Activated naive CD8-positive, alpha-beta T cell treated with anti-CD3 and anti-CD28 coated beads, Interleukin-2, amount 10 ng/mL, durations not matched to agents 7 days and 5 days (primary cell): ENCODE data around the gene ZKSCAN1. TPM values are rescaled to one million over a fixed set of nuclear protein-coding genes. Genes with fewer than 3 reads are reported as not detected.
"Not testable (repeated sequence)": the region's sequence is repeated elsewhere in the genome, so short reads cannot be mapped to it uniquely, and the experiment has no call there.

Source experiments
- ATAC-seq: fragments of 150-1000 bp; cut with Tn5 transposase; one replicate; pipeline ENCODE4 v1.10.0; 2021; ENCODE audit warnings: low read depth, moderate library complexity
- POLR2A ChIA-PET: fragments of 350-600 bp; sonication (Branson Sonifier 250); formaldehyde crosslinking; loops from one replicate; lab custom pipeline; 2021; ENCODE audit warnings: antibody characterized with exemption; lab: Charles Lee
- DNase-seq: peaks from one replicate; pipeline ENCODE4 v3.0.0; 2021
- H3K27ac Mint-ChIP-seq: one replicate; pipeline ENCODE4 v1.8.0; 2022; ENCODE audit warnings: mild to moderate bottlenecking, mixed read lengths
- H3K27me3 Mint-ChIP-seq: one replicate; pipeline ENCODE4 v1.8.0; 2022; ENCODE audit warnings: mild to moderate bottlenecking, moderate library complexity, mixed read lengths
- H3K36me3 Mint-ChIP-seq: one replicate; pipeline ENCODE4 v1.8.0; 2021; ENCODE audit warnings: mild to moderate bottlenecking, mixed read lengths
- H3K4me1 Mint-ChIP-seq: one replicate; pipeline ENCODE4 v1.8.0; 2021; ENCODE audit warnings: mixed read lengths
- H3K4me3 Mint-ChIP-seq: one replicate; pipeline ENCODE4 v1.8.0; 2022; ENCODE audit warnings: mild to moderate bottlenecking, moderate library complexity, mixed read lengths
- H3K9me3 Mint-ChIP-seq: one replicate; pipeline ENCODE4 v1.8.0; 2021; ENCODE audit warnings: mixed read lengths
- total RNA-seq, 2 experiments: library from RNA; stranded (reverse); gene quantifications; one replicate each; pipeline ENCODE4 v1.2.3, GENCODE V29; 2021

ZKSCAN1 gene
- total RNA-seq, 2 experiments from 2014 or later = 85.5 to 88.8 TPM

DNA sequence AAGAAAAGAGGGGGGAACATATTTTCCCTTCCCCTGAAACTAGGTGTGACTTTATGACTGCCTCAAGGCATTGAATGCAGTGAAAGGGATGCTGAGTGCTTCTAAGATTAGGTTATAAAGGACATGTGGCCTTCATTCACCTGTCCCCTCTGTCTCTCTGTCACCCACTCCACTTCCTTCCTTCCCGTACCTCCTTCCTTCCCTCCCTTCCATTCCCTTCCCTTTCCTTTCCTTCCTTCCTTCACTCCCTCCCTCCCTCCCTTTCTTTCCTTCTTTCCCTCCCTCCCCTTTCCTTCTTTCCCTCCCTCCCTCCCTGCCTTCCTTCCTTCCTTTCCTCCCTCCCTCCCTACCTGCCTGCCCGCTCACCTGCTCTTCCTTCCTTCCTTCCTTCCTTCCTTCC, 4.5 kb upstream of the ZKSCAN1 start:
- ATAC-seq (no peak), DNase-seq (no peak)
- Mint-ChIP-seq H3K9me3 (no peaks in the 10 kb centered on the region), H3K4me1 (peaks cover 11% of the 10 kb centered on the region), H3K4me3 (no peak overlapping the region), H3K27ac (no peak overlapping the region), H3K36me3 (no peaks in the 10 kb centered on the region), H3K27me3 (peaks cover 3% of the 10 kb centered on the region)
- POLR2A ChIA-PET = no interaction called here

DNA sequence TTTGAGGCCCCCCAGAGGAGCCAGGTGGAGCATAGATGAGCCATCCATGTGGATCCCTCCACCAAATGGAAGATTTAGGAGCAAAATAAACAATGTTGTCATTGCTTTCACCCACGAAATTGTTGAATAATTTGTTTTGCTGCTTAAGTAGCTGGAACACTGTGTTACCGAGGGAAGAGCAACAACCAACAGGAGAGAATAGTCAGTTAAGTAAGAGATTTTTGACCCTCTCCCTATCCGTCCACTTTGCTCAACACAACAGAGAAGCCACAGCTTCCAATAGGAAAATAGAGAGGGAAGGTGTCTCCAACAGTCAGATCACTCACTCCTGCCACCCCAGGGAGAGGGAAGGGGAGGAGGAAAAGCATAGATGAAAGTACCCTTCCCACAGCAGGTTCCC, 3.9 kb upstream of the ZKSCAN1 start:
- peaks cover 3% of the 10 kb centered on the region for H3K27me3 Mint-ChIP-seq
- DNase-seq = no peak
- no peaks in the 10 kb centered on the region for H3K9me3 Mint-ChIP-seq
- H3K4me3 Mint-ChIP-seq = no peak overlapping the region
- no peak for ATAC-seq
- H3K4me1 Mint-ChIP-seq = peaks cover 17% of the 10 kb centered on the region
- POLR2A ChIA-PET = interaction anchor here (1.0 to 1.2 kb wide), 2 partner anchors 11 to 115 kb away, joined by 3 read pairs; partner anchors contain the start of gene MBLAC1
- no peaks in the 10 kb centered on the region for H3K36me3 Mint-ChIP-seq
- H3K27ac Mint-ChIP-seq = no peak overlapping the region

DNA sequence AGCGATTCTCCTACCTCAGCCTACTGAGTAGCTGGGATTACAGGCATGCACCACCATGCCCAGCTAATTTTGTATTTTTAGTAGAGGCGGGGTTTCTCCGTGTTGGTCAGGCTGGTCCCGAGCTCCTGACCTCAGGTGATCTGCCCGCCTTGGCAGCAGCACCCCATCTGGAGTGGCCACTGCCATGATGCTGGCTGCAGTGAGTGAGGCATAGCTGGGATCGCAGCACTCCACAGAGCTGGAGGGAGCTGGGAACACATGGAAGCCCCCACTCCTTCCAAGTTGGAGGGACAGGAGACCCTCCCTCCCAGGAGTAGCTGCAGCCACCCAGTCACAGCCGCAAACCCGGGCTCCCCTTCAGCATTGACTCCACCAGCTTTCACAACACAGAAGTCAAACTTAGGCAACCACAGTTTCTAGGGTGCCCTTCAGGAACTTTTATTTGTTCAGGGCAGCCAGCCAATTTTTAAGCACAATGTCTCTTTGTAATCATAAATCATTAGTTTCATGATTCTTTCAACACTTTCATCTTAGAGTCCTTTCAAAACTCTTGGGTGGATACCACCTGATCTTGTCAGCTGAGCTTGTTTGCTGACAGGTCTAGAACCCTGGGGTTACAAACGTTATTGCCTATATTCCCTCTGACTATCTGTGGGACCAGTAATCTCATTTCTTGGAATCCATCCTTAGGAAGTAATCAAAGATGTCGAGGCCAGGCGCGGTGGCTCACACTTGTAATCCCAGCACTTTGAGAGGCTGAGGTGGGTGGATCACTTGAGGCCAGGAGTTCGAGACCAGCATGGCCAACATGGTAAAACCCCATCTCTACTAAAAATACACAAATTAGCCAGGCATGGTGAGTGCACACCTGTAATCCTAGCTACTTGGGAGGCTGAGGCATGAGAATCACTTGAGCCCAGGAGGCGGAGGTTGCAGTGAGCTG, 2.7 kb upstream of the ZKSCAN1 start:
- not testable (repeated sequence) for ATAC-seq, H3K9me3 Mint-ChIP-seq, H3K36me3 Mint-ChIP-seq, H3K27me3 Mint-ChIP-seq, H3K4me3 Mint-ChIP-seq, DNase-seq
- Mint-ChIP-seq H3K4me1 (peaks cover 21% of the 10 kb centered on the region), H3K27ac (peak overlapping the region; percentile 72)
- POLR2A ChIA-PET = interaction anchor here (0.9 to 2.2 kb wide), 5 partner anchors 12 to 114 kb away, joined by 3 to 5 read pairs (median 3); partner anchors contain the start of genes AP4M1, MBLAC1 and MCM7

DNA sequence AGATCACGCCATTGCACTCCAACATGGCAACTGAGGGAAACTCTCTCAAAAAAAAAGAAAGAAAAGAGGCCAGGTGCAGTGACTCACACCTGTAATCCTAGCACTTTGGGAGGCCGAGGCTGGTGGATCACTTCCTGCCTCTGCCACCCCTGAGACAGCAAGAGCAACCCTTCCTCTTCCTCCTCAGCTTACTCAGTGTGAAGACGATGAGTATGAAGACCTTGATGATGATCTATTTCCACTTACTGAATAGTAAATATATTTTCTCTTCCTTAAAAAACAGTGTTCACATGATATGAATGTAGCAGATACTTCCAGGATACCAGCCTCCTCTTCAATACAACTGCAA, 2.1 kb upstream of the ZKSCAN1 start:
- no peak overlapping the region for H3K4me3 Mint-ChIP-seq
- H3K4me1 Mint-ChIP-seq = peaks cover 24% of the 10 kb centered on the region
- H3K27ac Mint-ChIP-seq = peak overlapping the region; percentile 72
- peak; percentile 16 for ATAC-seq
- H3K9me3 Mint-ChIP-seq = no peaks in the 10 kb centered on the region
- H3K36me3 Mint-ChIP-seq = peaks cover 2% of the 10 kb centered on the region
- DNase-seq = no peak
- POLR2A ChIA-PET = interaction anchor here (0.9 to 2.2 kb wide), 3 partner anchors 15 to 88 kb away, joined by 3 to 5 read pairs (median 4); partner anchors contain the start of genes AP4M1 and MCM7
- no peaks in the 10 kb centered on the region for H3K27me3 Mint-ChIP-seq

DNA sequence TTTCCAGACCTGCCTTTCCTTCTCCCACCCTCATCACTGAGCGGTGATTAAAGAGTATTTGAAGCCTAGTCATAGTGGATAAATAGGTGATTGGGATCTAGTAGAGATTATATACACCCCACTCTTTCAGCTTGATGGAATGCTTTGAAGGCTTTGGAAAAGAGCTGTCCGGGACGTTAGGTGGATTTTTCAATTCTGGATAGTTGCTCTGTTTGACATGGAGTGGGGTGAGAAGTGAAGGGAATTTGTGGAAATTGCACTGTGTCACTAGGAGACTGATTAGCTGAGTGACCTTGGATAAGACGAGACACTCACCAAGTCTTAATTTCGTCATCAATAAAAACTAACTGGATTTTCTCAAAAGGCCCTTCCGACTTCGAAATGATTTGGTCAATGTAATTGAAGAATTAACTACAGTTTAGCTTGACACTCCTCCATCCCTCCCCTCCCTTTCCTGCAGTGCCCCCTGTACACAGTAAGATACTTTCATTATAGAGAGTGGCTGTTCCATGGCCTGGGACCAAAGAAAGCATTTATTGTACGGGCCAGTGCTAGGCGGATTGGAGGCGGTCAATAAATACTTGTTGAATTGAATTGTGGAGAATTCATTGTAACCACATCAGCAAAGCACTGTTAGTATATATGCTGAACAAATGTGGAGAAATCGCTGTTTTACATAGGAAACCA, 962 bp downstream of the ZKSCAN1 start:
- H3K4me1 Mint-ChIP-seq = peaks cover 31% of the 10 kb centered on the region
- ATAC-seq = no peak

DNA sequence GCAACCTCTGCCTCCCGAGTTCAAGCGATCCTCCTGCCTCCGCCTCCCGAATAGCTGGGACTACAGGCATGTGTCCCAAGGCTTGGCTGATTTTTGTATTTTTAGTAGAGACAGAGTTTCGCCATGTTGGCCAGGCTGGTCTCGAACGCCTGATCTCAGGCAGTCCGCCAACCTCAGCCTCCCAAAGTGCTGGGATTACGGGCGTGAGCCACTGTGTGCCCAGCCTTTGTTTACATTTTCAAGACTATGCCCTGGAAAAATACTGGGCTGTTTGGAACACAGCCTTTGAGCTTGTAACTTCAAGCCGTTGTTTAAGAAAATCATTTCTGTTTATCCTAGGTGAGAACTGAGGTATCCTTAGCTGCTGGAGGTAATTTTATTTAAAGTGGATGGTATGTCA, 1.9 kb downstream of the ZKSCAN1 start:
- H3K27ac Mint-ChIP-seq = no peak overlapping the region
- no peaks in the 10 kb centered on the region for H3K9me3 Mint-ChIP-seq
- peaks cover 31% of the 10 kb centered on the region for H3K4me1 Mint-ChIP-seq
- H3K27me3 Mint-ChIP-seq = no peaks in the 10 kb centered on the region
- peaks cover 4% of the 10 kb centered on the region for H3K36me3 Mint-ChIP-seq
- H3K4me3 Mint-ChIP-seq = no peak overlapping the region
- ATAC-seq = no peak
- DNase-seq = no peak
- POLR2A ChIA-PET = interaction anchor here (2.8 kb wide), 1 partner anchor 20 kb away, joined by 22 read pairs; no protein-coding TSS in a partner anchor

More for the DNA sequence above, 962 bp downstream of the ZKSCAN1 start:
- no peaks in the 10 kb centered on the region for H3K9me3 Mint-ChIP-seq
- H3K27me3 Mint-ChIP-seq = no peaks in the 10 kb centered on the region
- peaks cover 4% of the 10 kb centered on the region for H3K36me3 Mint-ChIP-seq
- H3K4me3 Mint-ChIP-seq = peak overlapping the region; percentile 95
- POLR2A ChIA-PET = interaction anchor here (0.7 to 2.9 kb wide), 7 partner anchors 13 to 97 kb away, joined by 4 to 22 read pairs (median 6); partner anchors contain the start of genes TRIM4, ZNF3 and ZSCAN21
- DNase-seq = no peak
- H3K27ac Mint-ChIP-seq = peak overlapping the region; percentile 93

DNA sequence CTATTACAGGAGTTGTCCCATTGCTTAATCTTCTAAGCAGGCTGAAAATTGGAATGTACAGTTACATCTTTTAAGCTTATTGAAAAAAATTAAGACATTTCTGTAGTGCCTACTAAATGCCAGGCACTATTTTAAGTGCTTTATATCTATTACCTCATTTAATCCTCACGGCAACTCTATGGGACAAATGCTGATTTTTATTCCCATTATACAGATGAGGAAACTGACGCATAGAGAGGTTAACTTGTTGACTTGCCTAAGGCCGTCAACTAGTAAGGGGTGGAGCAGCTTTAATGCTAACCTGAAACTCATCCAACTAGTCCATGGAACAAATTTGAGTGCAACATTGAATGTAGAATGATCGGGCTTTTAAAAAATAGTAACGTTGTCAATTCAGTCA, 2.5 kb downstream of the ZKSCAN1 start:
- no peaks in the 10 kb centered on the region for H3K9me3 Mint-ChIP-seq
- H3K36me3 Mint-ChIP-seq = peaks cover 4% of the 10 kb centered on the region
- peak overlapping the region; percentile 42 for H3K27ac Mint-ChIP-seq
- no peak overlapping the region for H3K4me3 Mint-ChIP-seq
- POLR2A ChIA-PET = no interaction called here
- peaks cover 30% of the 10 kb centered on the region for H3K4me1 Mint-ChIP-seq
- ATAC-seq (no peak), DNase-seq (no peak)
- no peaks in the 10 kb centered on the region for H3K27me3 Mint-ChIP-seq

DNA sequence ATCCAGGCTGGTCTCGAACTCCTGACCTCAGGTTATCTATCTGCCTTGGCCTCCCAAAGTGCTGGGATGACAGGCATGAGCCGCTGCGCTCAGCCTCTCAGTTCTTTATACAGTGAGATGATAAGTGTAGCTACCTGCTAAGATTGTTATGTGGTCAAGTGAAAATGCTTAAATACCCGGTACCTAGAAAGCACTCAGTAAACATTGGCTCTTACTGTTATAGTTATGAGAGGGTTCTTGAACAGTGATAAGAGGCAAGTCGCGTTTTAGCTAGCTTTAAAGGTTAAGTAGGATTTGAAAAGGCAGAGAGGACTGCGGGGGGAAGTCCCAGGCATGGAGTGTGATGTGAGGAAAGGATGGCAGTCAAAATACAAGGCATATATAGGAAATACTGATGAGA, 4.5 kb downstream of the ZKSCAN1 start:
- Mint-ChIP-seq H3K27me3 (no peaks in the 10 kb centered on the region), H3K4me1 (peaks cover 24% of the 10 kb centered on the region), H3K36me3 (peaks cover 18% of the 10 kb centered on the region), H3K4me3 (no peak overlapping the region), H3K9me3 (no peaks in the 10 kb centered on the region), H3K27ac (peak overlapping the region; percentile 15)
- ATAC-seq (no peak), DNase-seq (no peak)
- POLR2A ChIA-PET = no interaction called here

DNA sequence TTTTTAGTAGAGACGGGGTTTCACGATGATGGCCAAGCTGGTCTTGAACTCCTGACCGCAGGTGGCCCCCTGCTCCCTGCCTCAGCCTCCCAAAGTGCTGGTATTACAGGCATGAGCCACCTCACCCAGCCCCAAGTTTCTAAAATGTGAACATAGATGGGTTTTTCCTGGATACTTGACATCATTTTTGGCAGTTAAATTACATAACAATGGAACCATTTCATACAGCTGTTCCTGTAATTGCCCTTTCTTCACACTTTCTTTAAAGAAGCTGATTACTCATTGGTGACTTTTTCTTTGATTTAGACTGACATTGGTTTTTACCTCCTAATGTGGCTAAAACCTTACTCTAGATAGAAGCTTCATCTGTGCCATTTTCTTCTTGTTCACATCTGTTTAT, 5.9 kb downstream of the ZKSCAN1 start:
- no peaks in the 10 kb centered on the region for H3K9me3 Mint-ChIP-seq
- DNase-seq (no peak), ATAC-seq (no peak)
- H3K27ac Mint-ChIP-seq = no peak overlapping the region
- no peaks in the 10 kb centered on the region for H3K27me3 Mint-ChIP-seq
- peaks cover 23% of the 10 kb centered on the region for H3K36me3 Mint-ChIP-seq
- H3K4me3 Mint-ChIP-seq = no peak overlapping the region
- peaks cover 17% of the 10 kb centered on the region for H3K4me1 Mint-ChIP-seq
- POLR2A ChIA-PET = no interaction called here

DNA sequence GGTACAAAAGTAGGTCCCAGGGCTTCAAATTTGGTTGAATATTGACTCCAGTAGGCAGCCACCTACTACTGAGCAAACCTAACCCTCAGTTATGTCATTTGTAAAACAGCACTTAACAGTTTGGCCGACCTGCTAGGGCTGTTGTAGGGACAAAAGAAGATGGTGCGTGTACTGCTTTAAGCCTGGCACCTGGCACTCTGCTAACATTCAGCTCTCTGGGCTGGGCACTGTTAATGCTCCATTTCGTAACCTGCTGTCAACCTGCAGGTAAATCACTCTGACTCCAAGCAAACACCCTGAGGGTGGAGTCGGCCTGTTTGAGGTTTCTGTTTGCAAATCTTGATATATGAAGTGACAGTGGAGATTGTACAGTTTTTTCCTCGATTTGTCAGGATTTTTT, 7.2 kb downstream of the ZKSCAN1 start:
- POLR2A ChIA-PET = interaction anchor here (1.1 kb wide), 1 partner anchor 27 kb away, joined by 4 read pairs; the partner anchor contains the start of gene ZSCAN21
- H3K9me3 Mint-ChIP-seq = no peaks in the 10 kb centered on the region
- H3K27ac Mint-ChIP-seq = no peak overlapping the region
- DNase-seq (no peak), ATAC-seq (no peak)
- H3K27me3 Mint-ChIP-seq = no peaks in the 10 kb centered on the region
- H3K4me1 Mint-ChIP-seq = peaks cover 11% of the 10 kb centered on the region
- H3K36me3 Mint-ChIP-seq = peaks cover 23% of the 10 kb centered on the region
- H3K4me3 Mint-ChIP-seq = no peak overlapping the region

DNA sequence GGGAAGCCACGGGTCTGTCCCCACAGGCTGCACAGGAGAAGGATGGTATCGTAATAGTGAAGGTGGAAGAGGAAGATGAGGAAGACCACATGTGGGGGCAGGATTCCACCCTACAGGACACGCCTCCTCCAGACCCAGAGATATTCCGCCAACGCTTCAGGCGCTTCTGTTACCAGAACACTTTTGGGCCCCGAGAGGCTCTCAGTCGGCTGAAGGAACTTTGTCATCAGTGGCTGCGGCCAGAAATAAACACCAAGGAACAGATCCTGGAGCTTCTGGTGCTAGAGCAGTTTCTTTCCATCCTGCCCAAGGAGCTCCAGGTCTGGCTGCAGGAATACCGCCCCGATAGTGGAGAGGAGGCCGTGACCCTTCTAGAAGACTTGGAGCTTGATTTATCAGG, 8.1 kb downstream of the ZKSCAN1 start:
- Mint-ChIP-seq H3K4me3 (no peak overlapping the region), H3K36me3 (peaks cover 21% of the 10 kb centered on the region), H3K9me3 (no peaks in the 10 kb centered on the region), H3K27ac (no peak overlapping the region), H3K4me1 (peaks cover 8% of the 10 kb centered on the region), H3K27me3 (no peaks in the 10 kb centered on the region)
- ATAC-seq (no peak), DNase-seq (no peak)
- POLR2A ChIA-PET = interaction anchor here (0.5 kb wide), 1 partner anchor 140 kb away, joined by 3 read pairs; no protein-coding TSS in a partner anchor

DNA sequence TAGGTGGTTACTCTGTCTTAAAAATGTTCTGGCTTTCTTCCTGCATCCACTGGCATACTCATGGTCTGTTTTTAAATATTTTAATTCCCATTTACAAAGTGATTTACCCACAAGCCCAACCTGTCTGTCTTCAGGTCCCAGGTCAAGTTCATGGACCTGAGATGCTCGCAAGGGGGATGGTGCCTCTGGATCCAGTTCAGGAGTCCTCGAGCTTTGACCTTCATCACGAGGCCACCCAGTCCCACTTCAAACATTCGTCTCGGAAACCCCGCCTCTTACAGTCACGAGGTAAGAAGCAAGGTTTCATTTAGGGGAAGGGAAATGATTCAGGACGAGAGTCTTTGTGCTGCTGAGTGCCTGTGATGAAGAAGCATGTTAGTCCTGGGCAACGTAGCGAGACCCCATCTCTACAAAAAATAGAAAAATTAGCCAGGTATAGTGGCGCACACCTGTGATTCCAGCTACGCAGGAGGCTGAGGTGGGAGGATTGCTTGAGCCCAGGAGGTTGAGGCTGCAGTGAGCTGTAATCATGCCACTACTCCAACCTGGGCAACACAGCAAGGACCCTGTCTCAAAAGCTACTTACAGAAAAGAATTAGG, 8.7 kb downstream of the ZKSCAN1 start:
- Mint-ChIP-seq H3K36me3 (peaks cover 21% of the 10 kb centered on the region), H3K4me3 (no peak overlapping the region), H3K27me3 (no peaks in the 10 kb centered on the region), H3K4me1 (peaks cover 6% of the 10 kb centered on the region), H3K27ac (no peak overlapping the region), H3K9me3 (no peaks in the 10 kb centered on the region)
- DNase-seq = no peak
- no peak for ATAC-seq
- POLR2A ChIA-PET = interaction anchor here (0.7 kb wide), 1 partner anchor 125 kb away, joined by 5 read pairs; the partner anchor contains the start of gene LAMTOR4

DNA sequence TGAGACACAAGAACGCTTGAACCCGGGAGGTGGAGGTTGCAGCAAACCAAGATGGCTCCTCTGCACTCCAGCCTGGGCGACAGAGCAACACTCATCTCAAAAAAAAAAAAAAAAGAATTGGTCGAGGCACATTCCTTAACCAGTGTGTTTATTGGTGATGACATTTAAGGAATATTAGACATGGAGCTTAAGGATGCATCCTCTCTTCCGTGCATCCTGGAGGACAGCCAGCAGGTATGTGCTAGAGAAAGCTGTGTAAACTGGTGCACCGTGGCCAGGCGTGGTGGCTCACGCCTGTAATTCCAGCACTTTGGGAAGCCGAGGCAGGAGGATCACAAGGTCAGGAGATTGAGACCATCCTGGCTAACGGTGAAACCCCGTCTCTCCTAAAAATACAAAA, 11.8 kb downstream of the ZKSCAN1 start:
- Mint-ChIP-seq H3K27me3 (no peaks in the 10 kb centered on the region), H3K27ac (no peak overlapping the region), H3K9me3 (no peaks in the 10 kb centered on the region), H3K4me1 (no peaks in the 10 kb centered on the region), H3K4me3 (no peak overlapping the region), H3K36me3 (peaks cover 27% of the 10 kb centered on the region)
- ATAC-seq = no peak
- POLR2A ChIA-PET = interaction anchor here (0.7 kb wide), 1 partner anchor 129 kb away, joined by 4 read pairs; no protein-coding TSS in a partner anchor
- no peak for DNase-seq
